Left kidney (tissue), 2 donors: ENCODE results near the gene SLC29A3. TPM values are rescaled to one million over a fixed set of nuclear protein-coding genes. Genes with fewer than 3 reads are reported as not detected.
"Not testable (repeated sequence)": the region's sequence is repeated elsewhere in the genome, so short reads cannot be mapped to it uniquely, and the experiment has no call there.

Source experiments
- DNase-seq: peaks from one replicate; pipeline ENCODE4 v3.0.0-alpha.2; 2013
- polyA plus RNA-seq: library from polyadenylated mRNA; unstranded; fragments of 120-200 nt; gene quantifications from one replicate; pipeline ENCODE4 v1.2.1, GENCODE V29; 2013; ENCODE audit not compliant: insufficient read length

SLC29A3 gene
- polyA plus RNA-seq, 1 donor: 7.0 TPM

DNA sequence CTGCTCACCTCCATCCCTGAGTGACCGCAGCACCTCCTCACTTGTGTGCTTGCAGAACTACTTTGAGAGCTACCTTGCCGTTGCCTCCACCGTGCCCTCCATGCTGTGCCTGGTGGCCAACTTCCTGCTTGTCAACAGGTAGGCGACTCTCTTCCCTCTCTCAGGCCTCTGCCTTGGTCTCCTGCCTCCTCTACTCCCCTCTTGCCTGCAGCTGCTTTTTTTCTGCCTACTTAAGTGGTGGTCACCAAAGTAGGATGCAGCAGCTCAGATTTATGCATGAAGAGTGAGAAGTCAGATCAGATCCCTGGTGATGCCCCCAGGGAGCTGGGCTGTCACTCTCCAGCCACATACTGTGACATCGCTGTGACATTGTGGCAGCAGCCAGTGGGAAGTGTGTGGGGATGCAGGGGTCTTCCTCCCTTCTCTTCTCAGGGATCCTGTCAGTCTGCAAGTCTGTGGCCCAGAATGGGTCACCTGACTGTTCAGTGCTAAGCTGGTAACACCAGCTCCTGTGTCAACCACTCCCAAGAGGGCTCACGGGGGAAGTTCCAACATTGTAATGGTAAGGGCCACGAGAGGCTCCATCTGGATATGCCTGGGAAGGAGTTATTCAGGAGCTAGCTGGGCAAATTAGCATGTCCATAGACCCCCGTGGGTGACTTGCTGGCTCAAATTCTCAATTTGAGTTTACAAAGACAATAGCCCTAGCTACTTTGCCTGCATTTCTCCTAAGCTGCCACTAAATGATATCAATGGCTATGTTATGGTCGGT, 25.3 kb downstream of the SLC29A3 start:
- no peak for DNase-seq

DNA sequence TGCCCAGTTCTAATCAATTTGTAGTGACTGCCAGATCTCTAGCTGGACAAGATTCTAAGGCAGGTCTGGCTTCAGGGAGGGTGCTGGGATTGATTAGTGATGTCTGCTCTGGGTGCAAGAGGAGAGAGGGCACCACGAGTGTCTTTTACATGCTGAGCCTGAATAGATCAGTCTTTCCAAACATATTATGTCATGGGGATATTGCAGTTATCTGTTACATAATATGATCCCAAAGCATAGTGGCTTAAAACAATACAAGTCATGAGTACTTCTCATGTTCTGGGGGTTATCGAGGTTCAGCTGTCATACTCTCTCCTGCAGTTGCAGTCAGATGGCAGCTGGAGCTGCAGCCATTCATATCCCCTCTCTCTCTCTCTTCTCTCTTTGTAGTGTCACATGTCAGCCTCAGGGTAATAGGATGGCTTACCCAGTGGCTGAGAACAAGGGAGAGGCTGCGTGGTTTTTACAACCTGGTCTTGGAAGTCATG, 26.0 kb downstream of the SLC29A3 start:
- DNase-seq: no peak

DNA sequence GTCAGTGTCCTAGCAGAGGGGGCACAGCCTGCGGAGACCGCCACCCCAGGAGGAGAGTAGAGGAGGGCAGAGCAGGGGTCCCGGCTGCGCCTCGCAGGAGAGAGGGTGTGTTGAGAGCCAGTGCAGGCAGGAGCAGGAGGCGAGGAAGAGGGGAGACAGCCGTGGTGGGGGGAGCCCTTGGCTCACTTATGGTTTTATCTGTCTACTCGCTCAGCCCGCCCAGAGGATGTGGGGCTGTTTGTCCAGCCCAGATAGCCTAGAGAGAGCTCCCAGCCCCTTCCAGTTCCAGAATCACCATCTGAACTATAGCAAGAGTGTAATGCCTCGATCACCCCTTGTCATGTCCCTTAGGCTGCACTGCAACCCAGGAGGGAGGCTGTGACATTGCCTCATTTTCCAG, 26.6 kb downstream of the SLC29A3 start:
- no peak for DNase-seq

- no peak for DNase-seq
Observed at GRCh38 chr10:71346731-71347130, 27.7 kb downstream of the SLC29A3 start.

DNA sequence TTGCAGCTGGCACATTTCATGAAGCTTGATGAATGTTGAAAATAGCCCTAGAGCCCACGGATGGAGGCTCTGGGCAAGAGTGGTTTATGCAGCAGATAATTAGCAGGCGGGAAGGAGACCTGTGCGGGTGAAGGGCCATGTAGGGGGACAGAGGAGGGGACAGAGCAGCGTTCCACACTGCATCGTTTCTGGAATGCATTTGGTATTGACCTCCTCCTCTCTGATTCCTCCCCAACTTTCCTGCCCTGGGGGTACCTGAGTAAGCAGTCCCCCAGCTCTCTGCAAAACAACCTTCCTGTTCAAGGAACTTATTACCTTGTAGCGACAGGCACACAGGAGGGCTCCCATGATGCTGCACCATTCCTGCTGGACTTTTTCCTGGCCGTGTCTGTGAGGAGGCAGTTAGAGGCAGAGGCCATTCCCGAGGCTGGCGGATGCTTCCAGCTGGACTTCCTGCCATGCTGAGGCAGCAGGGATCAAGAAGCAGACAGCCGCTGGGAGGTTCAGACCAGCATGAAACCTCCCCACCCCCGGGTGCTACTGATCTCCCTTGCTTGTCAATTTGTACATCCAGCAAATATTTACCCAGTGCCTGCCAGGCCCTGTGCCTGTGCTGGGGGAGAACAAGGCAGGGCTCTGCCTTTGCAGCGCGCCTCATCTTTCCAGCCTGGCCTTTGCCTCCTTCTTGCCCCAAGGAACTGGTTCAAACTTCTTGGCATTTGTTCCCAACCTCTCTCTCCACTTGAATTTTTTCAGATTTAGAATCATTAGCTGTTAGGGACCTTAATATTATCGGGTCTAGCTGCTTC, 28.7 kb downstream of the SLC29A3 start:
- DNase-seq: no peak

DNA sequence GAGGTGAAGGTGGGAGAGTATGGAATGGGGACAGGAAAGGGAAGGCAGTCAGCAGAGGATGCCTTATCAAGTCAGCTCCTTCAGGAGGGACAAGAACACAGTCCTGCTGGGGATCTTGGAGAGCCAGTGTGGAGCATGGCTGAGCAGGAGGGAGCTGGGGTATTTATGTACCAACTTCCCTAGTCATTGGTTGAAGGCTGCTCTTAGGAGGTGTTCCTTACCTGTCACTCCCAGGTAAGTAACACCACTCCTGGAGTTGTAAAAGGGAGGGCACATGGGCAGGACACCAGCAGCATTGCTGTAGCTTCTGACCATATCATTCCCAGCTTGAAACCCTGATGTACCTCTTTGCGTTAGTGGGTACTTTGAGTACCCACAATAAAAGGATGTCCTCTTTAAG, 29.8 kb downstream of the SLC29A3 start:
- no peak for DNase-seq

DNA sequence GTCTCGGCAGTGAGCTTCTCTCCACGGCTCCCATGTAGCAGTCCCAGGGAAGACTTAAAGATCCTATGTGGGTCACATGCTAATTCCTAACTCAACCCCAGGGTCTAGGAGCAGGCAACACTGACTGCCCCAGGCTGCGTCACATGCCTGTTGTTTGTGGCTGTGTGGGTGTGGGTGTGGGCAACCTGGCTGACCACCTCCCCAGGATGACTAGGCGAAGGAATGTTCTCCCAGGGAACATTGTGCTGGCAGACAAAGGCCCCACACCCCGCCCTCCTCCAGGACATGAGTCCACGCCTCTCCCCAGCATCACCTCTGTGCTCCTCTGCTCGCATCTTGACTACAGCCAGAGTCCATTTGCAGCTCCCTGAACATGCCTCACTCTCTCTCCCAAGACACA, 30.3 kb downstream of the SLC29A3 start:
- no peak for DNase-seq

DNA sequence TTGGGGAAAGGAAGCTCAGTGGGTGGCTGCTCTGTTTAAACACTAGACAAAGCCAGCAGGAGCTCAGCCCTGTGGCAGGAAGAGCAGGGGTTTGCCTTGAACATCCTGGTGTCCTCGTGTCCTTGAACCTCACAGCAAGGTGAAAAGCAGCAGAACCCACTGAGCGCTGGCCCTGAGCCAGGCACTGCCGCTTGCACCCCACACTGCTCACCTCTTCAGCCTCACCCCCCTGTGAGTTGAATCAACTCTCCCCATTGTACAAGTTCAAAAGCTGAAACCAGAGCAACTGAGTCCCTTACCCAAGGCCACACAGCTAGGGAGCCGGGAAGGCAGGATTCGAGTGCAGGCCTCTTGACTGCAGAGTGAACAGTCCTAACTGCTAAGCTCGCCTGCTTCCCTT, 32.0 kb downstream of the SLC29A3 start:
- DNase-seq: no peak

DNA sequence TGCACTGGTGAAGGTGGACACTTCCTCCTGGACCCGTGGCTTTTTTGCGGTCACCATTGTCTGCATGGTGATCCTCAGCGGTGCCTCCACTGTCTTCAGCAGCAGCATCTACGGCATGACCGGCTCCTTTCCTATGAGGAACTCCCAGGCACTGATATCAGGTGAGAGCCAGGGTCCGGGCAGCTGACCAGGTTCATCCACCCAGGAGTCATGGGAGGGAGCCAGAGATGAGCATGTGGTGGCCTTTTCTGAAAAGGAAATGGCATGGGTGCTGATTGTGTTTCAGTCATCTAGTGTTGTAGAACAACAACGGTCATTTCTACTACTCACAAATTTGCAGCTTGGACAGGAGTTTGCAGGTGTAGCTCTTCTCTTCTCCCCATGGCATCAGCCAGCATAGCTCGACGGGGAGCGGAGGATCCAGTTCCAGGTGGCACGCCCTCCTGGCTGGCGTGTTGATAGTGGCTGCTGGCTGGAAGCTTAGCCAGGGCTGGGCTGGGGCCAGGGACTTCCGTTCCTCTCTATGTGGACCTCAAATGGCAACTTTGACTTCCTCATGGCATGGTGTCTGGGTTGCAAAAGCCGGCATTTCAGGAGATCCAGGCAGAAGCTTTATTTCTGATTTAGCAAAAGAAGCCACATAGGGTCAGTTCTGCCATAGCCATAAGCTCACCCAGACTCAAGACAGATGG, 32.7 kb downstream of the SLC29A3 start:
- DNase-seq: no peak

- no peak for DNase-seq
Observed at GRCh38 chr10:71353639-71354038, 34.6 kb downstream of the SLC29A3 start.

DNA sequence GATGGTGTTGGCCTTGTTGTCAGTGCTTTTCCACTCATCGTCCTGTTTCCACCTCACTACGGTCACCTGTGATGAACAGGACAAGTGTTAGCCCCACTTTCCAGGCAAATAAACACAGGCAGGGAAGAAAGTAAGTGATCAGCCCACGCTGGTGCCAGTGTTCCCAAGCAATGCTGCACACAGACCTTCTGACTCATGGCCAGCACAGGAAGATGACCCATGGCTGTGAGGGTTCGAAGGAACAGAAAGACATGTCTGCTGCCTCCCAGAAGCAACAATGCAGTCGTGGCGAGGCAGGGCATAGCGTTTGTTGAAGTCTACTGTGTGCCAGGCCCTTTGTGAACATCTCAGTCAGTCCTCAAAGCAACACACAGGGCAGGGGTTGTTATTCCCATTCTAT, 35.7 kb downstream of the SLC29A3 start:
- DNase-seq: no peak

DNA sequence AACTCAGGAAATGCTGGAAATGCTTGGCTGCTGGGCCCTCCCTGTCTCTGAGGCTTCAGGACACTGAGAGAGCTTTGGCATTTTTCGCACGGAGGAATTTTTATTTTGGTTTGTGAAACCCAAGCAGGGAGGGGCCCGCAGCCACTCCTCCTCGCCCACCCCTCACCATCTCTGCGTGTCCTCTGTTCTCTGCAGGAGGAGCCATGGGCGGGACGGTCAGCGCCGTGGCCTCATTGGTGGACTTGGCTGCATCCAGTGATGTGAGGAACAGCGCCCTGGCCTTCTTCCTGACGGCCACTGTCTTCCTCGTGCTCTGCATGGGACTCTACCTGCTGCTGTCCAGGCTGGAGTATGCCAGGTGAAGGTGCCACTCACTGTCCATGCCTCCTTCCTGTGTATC, 36.8 kb downstream of the SLC29A3 start:
- no peak for DNase-seq

DNA sequence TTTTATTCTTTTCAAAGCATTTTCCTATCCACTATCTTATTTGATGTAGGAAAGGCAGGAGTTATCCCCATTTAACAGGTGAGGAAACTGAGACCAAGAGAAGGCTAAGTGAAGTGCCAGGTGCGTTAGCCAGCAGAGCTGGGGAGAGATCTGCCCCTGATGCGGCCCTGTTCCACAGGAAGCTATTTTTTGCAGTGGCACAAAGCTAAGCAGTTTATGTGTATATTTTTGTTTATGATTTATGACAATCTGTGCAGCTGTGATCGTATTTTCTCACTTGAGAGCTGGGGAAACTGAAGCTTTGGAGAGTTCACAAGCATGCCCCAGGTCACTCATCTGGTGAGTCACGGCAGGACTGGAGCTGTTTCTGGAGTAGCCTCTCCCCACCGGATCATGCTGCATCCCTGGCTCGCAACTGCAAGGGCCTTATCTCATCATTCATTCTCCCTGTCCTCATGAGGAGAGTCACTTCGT, 38.8 kb downstream of the SLC29A3 start:
- DNase-seq: no peak

- DNase-seq: no peak
Observed at GRCh38 chr10:71358277-71358676, 39.2 kb downstream of the SLC29A3 start.

GRCh38 chr10:71358906-71359305, 39.8 kb downstream of the SLC29A3 start:
- DNase-seq: not testable (repeated sequence)

GRCh38 chr10:71359364-71360046, 40.4 kb downstream of the SLC29A3 start:
- DNase-seq: no peak

DNA sequence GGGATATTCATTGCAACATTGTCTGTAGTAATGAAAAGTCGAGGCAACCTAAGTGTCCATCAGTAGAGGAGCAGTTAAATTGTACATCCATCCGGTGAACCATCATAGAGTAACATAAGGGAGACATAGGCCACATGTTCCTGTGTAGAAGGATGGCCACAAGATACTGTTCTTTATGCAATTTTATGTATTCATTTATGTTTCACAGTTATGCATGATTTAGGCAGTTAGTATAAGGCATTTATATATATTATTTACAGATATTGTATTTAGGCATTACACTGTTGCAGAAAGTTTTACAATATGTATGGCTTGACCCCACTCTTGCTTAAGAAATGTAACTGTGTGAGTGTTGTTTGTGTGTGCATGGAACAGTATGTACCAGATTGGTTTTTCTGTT, 41.7 kb downstream of the SLC29A3 start:
- no peak for DNase-seq

GRCh38 chr10:71361581-71361980, 42.5 kb downstream of the SLC29A3 start:
- DNase-seq: no peak

GRCh38 chr10:71362141-71362540, 43.1 kb downstream of the SLC29A3 start:
- DNase-seq: no peak

- no peak for DNase-seq
Observed at GRCh38 chr10:71363936-71364335, 44.9 kb downstream of the SLC29A3 start.

GRCh38 chr10:71365366-71365765, 46.3 kb downstream of the SLC29A3 start:
- DNase-seq: no peak

DNA sequence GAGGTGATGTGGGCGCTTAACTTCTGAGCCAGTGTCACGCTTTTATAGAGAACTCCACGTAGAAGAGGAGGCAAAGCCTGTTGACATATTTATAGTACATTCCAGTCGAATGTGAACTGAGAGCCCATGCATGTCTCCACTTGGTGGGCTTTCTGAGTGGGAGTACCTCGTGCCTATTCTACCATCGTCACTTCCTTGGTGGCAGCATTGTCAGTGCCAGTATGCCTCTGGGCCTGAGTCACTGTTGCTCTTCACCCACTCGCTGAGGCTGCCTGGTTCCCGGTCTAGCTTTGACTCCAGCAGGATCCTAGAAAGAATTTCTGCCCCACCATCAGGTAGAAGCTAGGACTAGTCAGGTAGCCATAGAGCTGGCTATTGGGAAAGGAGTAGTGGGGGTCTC, 47.6 kb downstream of the SLC29A3 start:
- no peak for DNase-seq
